KOPT-K1 (cell line): ENCODE data around the gene ZNF81.
A peak's percentile ranks its signal among the peaks of the same experiment; 100 is the strongest.
"Not testable (repeated sequence)": the region's sequence is repeated elsewhere in the genome, so short reads cannot be mapped to it uniquely, and the experiment has no call there.

ENCODE experiments used
- H3K27ac ChIP-seq: fragments of 200-600 bp; sonication (generic); 2 replicates; pipeline ENCODE4 v1.5.1; 2016; ENCODE audit warnings: antibody characterized with exemption, mild to moderate bottlenecking, low read depth, low read length; ENCODE audit not compliant: poor library complexity, severe bottlenecking
- H3K36me3 ChIP-seq: fragments of 200-600 bp; sonication (generic); 2 replicates; pipeline ENCODE4 v1.5.1; 2017; ENCODE audit warnings: antibody characterized with exemption, mild to moderate bottlenecking, low read length, moderate library complexity; ENCODE audit not compliant: insufficient read depth
- H3K9me3 ChIP-seq: fragments of 200-600 bp; sonication (generic); 2 replicates; pipeline ENCODE4 v1.5.1; 2017; ENCODE audit warnings: antibody characterized with exemption, low read length, mild to moderate bottlenecking; ENCODE audit not compliant: insufficient read depth, poor library complexity, severe bottlenecking

Gene ZNF81

GRCh38 chrX:47836164-47837072 lies at the start of gene ZNF81:
TSS of gene ZNF81 (plus strand) at chrX:47836902. CDS start at chrX:47846268, 9,366 bp downstream.
- H3K27ac ChIP-seq: peak within 1 kb of the TSS; percentile 70
- H3K9me3 ChIP-seq: no peaks in the 10 kb centered on the region

DNA sequence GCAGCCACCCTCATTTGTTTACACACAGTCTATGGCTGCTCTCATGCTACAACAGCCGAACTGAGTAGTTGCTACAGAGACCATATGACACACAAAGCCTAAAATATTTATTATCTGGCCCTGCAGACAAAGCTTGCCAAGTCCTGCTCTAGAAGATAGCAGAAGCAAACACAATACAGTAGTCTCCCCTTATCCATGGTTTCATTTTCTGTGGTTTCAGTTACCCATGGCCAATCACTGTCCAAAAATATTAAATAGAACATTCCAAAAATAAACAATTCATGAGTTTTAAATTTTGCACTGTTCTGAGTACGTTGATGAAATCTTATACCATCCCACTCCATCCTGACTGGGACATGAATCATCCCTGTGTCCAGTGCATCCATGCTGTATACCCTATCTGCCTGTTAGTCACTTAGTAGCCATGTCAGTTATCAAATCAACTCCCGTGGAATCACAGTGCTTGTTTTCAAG lies 40.2 kb upstream of the ZNF81 start:
- Histone ChIP-seq H3K27ac (no peak overlapping the region), H3K9me3 (no peaks in the 10 kb centered on the region), H3K36me3 (no peaks in the 10 kb centered on the region)

More at GRCh38 chrX:47836164-47837072, at the start of gene ZNF81:
- no peaks in the 10 kb centered on the region for H3K36me3 ChIP-seq

DNA sequence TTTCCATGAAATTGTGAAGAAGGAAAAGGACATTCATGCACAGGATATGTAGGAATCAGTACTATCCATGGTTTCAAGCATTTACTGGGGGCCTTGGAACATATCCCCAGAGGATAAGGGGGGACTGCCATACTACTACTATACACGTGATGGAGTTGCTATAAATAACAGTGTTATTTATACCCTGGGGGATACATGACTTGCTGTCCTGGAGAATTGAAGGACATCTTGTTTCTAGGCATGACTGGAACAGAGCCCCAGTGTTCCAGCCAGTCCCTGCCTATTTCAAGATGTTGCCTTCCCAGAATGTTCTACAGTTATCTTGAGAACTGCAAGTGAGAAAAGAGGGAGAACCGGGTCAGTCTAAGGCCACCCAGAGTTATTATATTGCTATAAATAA lies 39.6 kb upstream of the ZNF81 start:
- no peaks in the 10 kb centered on the region for H3K9me3 ChIP-seq
- H3K27ac ChIP-seq: no peak overlapping the region
- H3K36me3 ChIP-seq: no peaks in the 10 kb centered on the region

DNA sequence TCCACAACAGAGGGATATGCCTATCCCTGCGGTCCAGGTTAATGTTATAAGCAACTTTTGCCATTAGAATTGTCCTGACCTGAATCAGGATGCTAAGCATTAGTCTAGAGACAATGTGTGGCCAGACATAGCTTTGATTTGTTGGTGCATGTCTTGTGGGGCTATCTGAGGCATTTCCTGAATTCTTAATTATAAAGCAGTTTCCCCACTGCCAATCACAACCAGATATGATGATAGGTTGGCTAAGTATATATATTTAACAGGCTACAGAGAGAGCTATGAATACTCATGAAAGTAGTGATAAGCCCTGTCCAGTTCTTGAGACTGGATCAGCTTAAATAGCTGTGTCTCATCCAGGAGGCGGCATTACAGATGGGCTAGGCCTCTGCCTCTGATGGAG lies 37.8 kb upstream of the ZNF81 start:
- no peak overlapping the region for H3K27ac ChIP-seq
- no peaks in the 10 kb centered on the region for H3K36me3 ChIP-seq

GRCh38 chrX:47802589-47802988 lies 34.1 kb upstream of the ZNF81 start:
- H3K36me3 ChIP-seq: no peaks in the 10 kb centered on the region
- no peak overlapping the region for H3K27ac ChIP-seq
- no peaks in the 10 kb centered on the region for H3K9me3 ChIP-seq

More for the DNA sequence above, 37.8 kb upstream of the ZNF81 start:
- H3K9me3 ChIP-seq: no peaks in the 10 kb centered on the region

DNA sequence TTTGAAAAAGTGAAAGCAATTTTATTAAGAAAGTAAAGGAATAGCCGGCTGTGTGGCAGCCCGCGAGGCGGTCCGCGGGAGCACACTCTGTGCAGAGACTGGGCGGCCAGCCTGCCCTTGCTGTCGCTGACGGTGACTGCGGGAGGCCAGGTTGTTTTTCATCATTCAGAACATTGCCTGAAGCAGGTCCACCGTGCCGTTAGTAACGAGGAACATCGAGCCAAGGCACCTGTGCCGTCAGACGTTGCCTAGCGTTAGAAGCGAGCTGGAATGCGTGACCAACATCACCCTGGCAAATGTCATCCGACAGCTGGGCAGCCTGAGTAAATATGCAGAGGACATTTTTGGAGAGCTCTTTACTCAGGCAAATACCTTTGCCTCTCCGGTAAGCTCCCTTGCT lies 33.6 kb upstream of the ZNF81 start:
- not testable (repeated sequence) for H3K27ac ChIP-seq, H3K9me3 ChIP-seq, H3K36me3 ChIP-seq

GRCh38 chrX:47804315-47804714 lies 32.4 kb upstream of the ZNF81 start:
- Histone ChIP-seq H3K27ac (no peak overlapping the region), H3K9me3 (no peaks in the 10 kb centered on the region), H3K36me3 (no peaks in the 10 kb centered on the region)

DNA sequence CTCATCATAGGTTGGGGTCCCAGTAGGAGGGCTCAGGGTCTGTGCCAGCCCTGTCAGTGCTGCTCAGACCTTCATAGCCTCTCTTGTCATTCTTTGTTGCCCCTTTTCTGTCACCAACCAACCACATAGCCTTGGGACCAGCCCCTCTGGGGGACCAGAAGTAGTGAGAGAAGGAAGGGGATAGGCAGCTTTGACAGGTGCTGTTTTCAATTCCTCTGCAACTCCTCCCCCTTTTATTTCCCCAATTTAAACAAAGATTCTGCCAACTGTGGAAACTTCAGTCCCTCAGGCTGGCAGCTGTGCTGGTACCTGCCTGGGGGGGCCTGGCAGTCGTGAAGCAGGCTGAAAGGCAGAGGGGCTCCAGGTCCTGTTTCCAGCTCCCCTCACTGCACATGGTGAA lies 30.9 kb upstream of the ZNF81 start:
- not testable (repeated sequence) for H3K36me3 ChIP-seq, H3K27ac ChIP-seq, H3K9me3 ChIP-seq

- not testable (repeated sequence) for H3K27ac ChIP-seq, H3K36me3 ChIP-seq, H3K9me3 ChIP-seq
These were observed 30.1 kb upstream of the ZNF81 start for GRCh38 chrX:47806415-47807271.

DNA sequence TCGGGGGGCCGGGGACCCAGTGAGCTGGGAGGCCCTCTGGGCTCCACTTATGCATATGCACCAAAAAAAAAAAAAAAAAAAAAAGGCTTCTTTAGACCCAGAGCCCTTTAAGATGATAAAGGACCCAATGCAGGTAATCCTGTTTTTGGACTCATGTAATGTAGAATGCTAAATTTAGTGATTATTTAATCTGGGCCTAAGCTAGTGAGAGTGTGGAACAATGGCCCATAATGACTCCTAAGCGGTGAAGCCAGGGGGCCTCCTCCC lies 29.5 kb upstream of the ZNF81 start:
- not testable (repeated sequence) for H3K27ac ChIP-seq

GRCh38 chrX:47807548-47807947 lies 29.2 kb upstream of the ZNF81 start:
- Histone ChIP-seq H3K27ac (no peak overlapping the region), H3K36me3 (no peaks in the 10 kb centered on the region), H3K9me3 (no peaks in the 10 kb centered on the region)

More for the DNA sequence above, 29.5 kb upstream of the ZNF81 start:
- not testable (repeated sequence) for H3K9me3 ChIP-seq, H3K36me3 ChIP-seq

DNA sequence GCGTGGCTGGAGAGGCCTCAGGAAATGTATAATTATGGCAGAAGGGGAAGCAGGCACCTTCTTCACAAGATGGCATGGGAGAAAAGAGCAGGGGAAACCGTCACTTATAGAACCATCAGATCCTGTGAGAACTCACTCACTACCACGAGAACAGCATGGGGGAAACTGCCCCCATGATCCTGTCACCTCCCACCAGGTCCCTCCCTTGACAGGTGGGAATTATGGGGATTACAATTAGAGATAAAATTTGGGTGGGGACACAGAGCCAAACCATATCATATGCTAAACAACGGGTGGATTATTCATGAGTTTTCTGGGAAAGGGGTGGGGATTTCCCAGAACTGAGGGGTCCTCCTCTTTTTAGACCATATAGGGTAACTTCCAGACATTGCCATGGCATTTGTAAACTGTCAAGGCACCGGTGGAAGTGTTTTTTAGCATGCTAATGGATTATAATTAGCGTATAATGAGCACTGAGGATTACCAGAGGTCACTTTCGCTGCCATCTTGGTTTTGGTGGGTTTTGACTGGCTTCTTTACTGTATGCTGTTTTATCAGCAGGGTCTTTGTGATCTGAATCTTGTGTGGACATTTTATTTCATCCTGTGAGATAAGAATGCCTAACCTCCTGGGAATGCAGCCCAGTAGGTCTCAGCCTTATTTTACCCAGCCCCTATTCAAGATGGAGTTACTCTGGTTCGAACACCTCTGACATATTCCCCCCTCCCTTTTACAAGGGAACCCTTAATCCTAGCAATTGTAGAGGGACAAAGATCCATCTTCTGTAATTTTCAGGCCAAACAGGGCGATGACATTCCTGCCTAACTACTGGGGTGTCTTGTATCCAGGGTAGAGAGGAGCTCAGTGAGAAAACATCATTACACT lies 27.6 kb upstream of the ZNF81 start:
- H3K27ac ChIP-seq: no peak overlapping the region
- no peaks in the 10 kb centered on the region for H3K9me3 ChIP-seq
- no peaks in the 10 kb centered on the region for H3K36me3 ChIP-seq

DNA sequence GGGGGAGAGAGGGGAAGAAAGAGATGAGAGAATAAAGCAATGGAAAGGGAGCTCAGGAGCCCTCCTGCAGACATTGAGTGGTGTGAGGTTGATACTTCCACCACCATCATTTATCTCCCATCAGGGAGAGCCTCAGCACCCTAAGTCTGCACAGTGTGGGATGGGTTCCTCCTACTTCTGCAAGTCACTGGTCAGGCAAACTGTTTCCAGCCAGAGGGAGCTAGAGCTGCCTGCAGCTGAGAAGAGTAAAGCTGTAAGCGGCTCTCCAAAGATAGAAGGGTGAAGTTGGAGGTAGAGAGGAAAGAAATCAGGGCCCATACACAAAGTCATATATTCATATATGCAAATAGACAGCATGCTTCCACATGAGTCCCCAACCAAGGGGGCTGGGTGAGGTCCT lies 21.9 kb upstream of the ZNF81 start:
- H3K36me3 ChIP-seq: no peaks in the 10 kb centered on the region
- H3K27ac ChIP-seq: no peak overlapping the region
- no peaks in the 10 kb centered on the region for H3K9me3 ChIP-seq

DNA sequence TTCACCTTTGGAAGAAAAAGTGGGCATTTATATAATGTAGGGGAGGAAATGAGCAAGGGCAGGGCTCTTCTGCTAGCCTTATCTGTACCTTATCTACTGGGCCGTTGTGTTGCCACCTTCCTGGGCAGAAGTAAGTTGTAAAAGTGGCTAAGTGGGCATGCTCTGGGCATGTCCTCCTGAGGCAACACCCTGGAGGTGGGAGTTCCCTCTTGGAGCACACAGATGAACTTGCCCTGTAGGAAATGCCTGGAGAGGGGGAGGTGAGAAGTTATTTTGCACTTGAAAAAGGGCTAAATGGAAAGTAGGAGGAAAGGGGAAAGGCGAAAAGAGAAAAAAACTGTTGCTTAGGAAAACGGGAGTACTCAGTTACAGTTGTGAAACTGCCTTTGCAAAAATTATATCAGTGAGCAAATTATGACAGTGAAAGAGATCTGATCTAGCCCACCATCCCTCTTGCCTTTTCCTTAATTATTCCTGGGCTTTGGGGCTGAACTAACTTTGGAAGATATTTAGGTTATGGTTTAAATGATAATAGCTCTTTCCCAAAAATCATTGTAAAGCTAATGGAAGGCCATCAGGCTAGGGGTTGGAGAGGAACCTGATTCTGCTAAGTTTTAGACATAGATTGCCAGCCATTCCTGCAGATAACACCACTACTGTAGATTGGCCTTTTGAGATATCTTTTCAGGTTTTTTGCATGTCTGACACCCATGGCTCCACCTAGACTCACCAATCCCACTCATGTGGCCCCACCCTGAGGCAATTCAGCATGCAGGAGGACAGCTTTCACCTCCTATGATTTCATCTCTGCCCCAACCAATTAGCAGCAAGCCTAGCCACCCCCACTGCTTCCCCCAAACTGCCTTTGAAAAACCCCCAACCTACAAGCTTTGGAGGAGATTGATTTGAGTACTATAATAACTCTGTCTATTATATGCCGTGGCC lies 20.5 kb upstream of the ZNF81 start:
- Histone ChIP-seq H3K36me3 (no peaks in the 10 kb centered on the region), H3K27ac (no peak overlapping the region), H3K9me3 (no peaks in the 10 kb centered on the region)
